Mesenchymal stem cell (in vitro differentiated cells and primary cell): ENCODE measurements around the gene CAMK1.

Source experiments
- DNase-seq: peaks from one replicate; pipeline ENCODE4 v3.0.0-alpha.2; 2013
- H2AFZ ChIP-seq: one replicate; pipeline ENCODE4 v1.6.1; 2013; ENCODE audit warnings: low read depth, mild to moderate bottlenecking, control low read depth, inconsistent platforms, low read length, moderate library complexity
- H2AK5ac ChIP-seq: 2 replicates; pipeline ENCODE4 v1.6.1; 2013; ENCODE audit warnings: low read length, moderate library complexity, mild to moderate bottlenecking, inconsistent platforms; ENCODE audit not compliant: severe bottlenecking
- H2BK120ac ChIP-seq: one replicate; pipeline ENCODE4 v1.6.1; 2013; ENCODE audit warnings: low read depth, mild to moderate bottlenecking, inconsistent platforms, low read length, moderate library complexity
- H2BK12ac ChIP-seq, 2 experiments: one replicate each; pipeline ENCODE4 v1.6.1; 2013; ENCODE audit warnings: inconsistent platforms in 2 of 2, low read length in 2 of 2, mild to moderate bottlenecking in 2 of 2, moderate library complexity in 2 of 2, control low read depth in 1 of 2
- H2BK15ac ChIP-seq: one replicate; pipeline ENCODE4 v1.6.1; 2013; ENCODE audit warnings: mild to moderate bottlenecking, low read depth, inconsistent platforms; ENCODE audit not compliant: poor library complexity, severe bottlenecking
- H2BK5ac ChIP-seq: 2 replicates; pipeline ENCODE4 v1.6.1; 2013; ENCODE audit warnings: low read depth, mild to moderate bottlenecking, low read length, control low read depth, inconsistent platforms; ENCODE audit not compliant: poor library complexity, severe bottlenecking
- H3K14ac ChIP-seq, 2 experiments: one replicate each; pipeline ENCODE4 v1.6.1; 2013; ENCODE audit warnings: inconsistent platforms in 2 of 2, low read length in 2 of 2, control low read depth in 1 of 2, mild to moderate bottlenecking in 1 of 2, moderate library complexity in 1 of 2
- H3K18ac ChIP-seq, 2 experiments: one replicate each; pipeline ENCODE4 v1.6.1; 2013; ENCODE audit warnings: inconsistent platforms in 2 of 2, low read length in 2 of 2, control low read depth in 1 of 2, low read depth in 1 of 2, mild to moderate bottlenecking in 1 of 2
- H3K23ac ChIP-seq, 2 experiments: one replicate each; pipeline ENCODE4 v1.6.1; 2013; ENCODE audit warnings: inconsistent platforms in 2 of 2, low read length in 2 of 2, mild to moderate bottlenecking in 2 of 2, moderate library complexity in 2 of 2, control low read depth in 1 of 2
- H3K27ac ChIP-seq: 2 replicates; pipeline ENCODE4 v1.5.1; 2013; ENCODE audit warnings: mild to moderate bottlenecking, moderate library complexity, low read length, control low read depth, inconsistent platforms; ENCODE audit not compliant: poor library complexity, severe bottlenecking
- H3K27me3 ChIP-seq, 2 experiments: 2 replicates each; pipeline versions ENCODE4 v1.6.1 to v1.7.0; 2013; ENCODE audit warnings: low read length in 2 of 2, mild to moderate bottlenecking in 2 of 2, moderate library complexity in 2 of 2, control low read depth in 1 of 2, inconsistent platforms in 1 of 2; ENCODE audit not compliant: control insufficient read depth in 1 of 2, insufficient read depth in 1 of 2
- H3K36me3 ChIP-seq, 2 experiments: 2 replicates each; pipeline versions ENCODE4 v1.6.1 to v1.7.0; 2013; ENCODE audit warnings: low read length in 2 of 2, control low read depth in 1 of 2, inconsistent platforms in 1 of 2, low read depth in 1 of 2, mild to moderate bottlenecking in 1 of 2; ENCODE audit not compliant: insufficient read depth in 2 of 2, control insufficient read depth in 1 of 2
- H3K4ac ChIP-seq, 2 experiments: one replicate each; pipeline ENCODE4 v1.6.1; 2013; ENCODE audit warnings: inconsistent platforms in 2 of 2, low read length in 2 of 2, mild to moderate bottlenecking in 2 of 2, moderate library complexity in 2 of 2, control low read depth in 1 of 2, low read depth in 1 of 2
- H3K4me1 ChIP-seq: 2 replicates; pipeline ENCODE4 v1.6.1; 2013; ENCODE audit warnings: low read depth, low read length, control low read depth; ENCODE audit not compliant: control insufficient read depth, insufficient read depth
- H3K4me2 ChIP-seq: 2 replicates; pipeline ENCODE4 v1.6.1; 2013; ENCODE audit warnings: low read length, mild to moderate bottlenecking, inconsistent platforms; ENCODE audit not compliant: poor library complexity, severe bottlenecking
- H3K4me3 ChIP-seq, 2 experiments: 2 replicates each; pipeline versions ENCODE4 v1.5.1 to v1.7.0; 2013; ENCODE audit warnings: low read length in 2 of 2, mild to moderate bottlenecking in 2 of 2, control low read depth in 1 of 2, low read depth in 1 of 2; ENCODE audit not compliant: insufficient read depth in 1 of 2
- H3K79me1 ChIP-seq: replicated peaks from 2 replicates; pipeline ENCODE4 v1.6.1; 2013; ENCODE audit warnings: mild to moderate bottlenecking, control low read depth, low read length, inconsistent platforms; ENCODE audit not compliant: poor library complexity, severe bottlenecking
- H3K9ac ChIP-seq: 2 replicates; pipeline ENCODE4 v1.7.0; 2013; ENCODE audit warnings: mild to moderate bottlenecking, low read length, moderate library complexity
- H3K9me3 ChIP-seq: 2 replicates; pipeline ENCODE4 v1.7.0; 2013; ENCODE audit warnings: mild to moderate bottlenecking, low read length; ENCODE audit not compliant: control insufficient read depth
- H4K8ac ChIP-seq: one replicate; pipeline ENCODE4 v1.6.1; 2013; ENCODE audit warnings: inconsistent platforms, mild to moderate bottlenecking, low read length, moderate library complexity
- H4K91ac ChIP-seq: one replicate; pipeline ENCODE4 v1.6.1; 2013; ENCODE audit warnings: mild to moderate bottlenecking, low read length, inconsistent platforms
- WGBS: methylation state at CpG from one replicate; pipeline ENCODE4 v1.1.7; 2013; ENCODE audit warnings: mixed read lengths; 5-methylcytosine and 5-hydroxymethylcytosine counted together

Gene CAMK1

GRCh38 chr3:9732080-9732739, 37.5 kb downstream of the CAMK1 start:
- Histone ChIP-seq H3K4me3 (peak overlapping the region; percentile 88), H2AFZ (peak overlapping the region; percentile 62), H4K8ac (peak overlapping the region; percentile 27), H2BK120ac (no peak overlapping the region), H2BK5ac (no peak overlapping the region), H3K36me3 (peaks cover 23 to 30% of the 10 kb centered on the region in 2 experiments), H2AK5ac (no peak overlapping the region), H3K79me1 (peaks cover 9% of the 10 kb centered on the region), H3K9me3 (no peaks in the 10 kb centered on the region), H4K91ac (peak overlapping the region; percentile 74), H3K14ac (no peak overlapping the region), H3K27me3 (peaks cover 0 to 6% of the 10 kb centered on the region in 2 experiments), H3K4me2 (peak overlapping the region; percentile 81), H3K4ac (peak overlapping the region; percentile 13 to 22), H3K9ac (peak overlapping the region; percentile 100), H3K27ac (no peak overlapping the region), H3K18ac (no peak overlapping the region), H3K23ac (no peak overlapping the region), H2BK12ac (no peak overlapping the region), H2BK15ac (peak overlapping the region; percentile 41), H3K4me1 (peaks cover 14% of the 10 kb centered on the region)
- 7% methylated on average over 41 of the region's 41 CpGs for WGBS
- DNase-seq = peak; percentile 46

GRCh38 chr3:9731206-9732079, 38.3 kb downstream of the CAMK1 start, which contains the start of gene BRPF1:
Gene BRPF1 (plus strand): TSS chr3:9731735. CDS start chr3:9734141, 2,406 bp downstream.
- H3K23ac ChIP-seq = no peak within 1 kb of the TSS
- H3K4me3 ChIP-seq = peak within 1 kb of the TSS; percentile 88 to 92
- peak within 1 kb of the TSS; percentile 100 for H3K9ac ChIP-seq
- peak within 1 kb of the TSS; percentile 90 for H4K8ac ChIP-seq
- H3K4me2 ChIP-seq = peak within 1 kb of the TSS; percentile 81
- peak within 1 kb of the TSS; percentile 100 for H2BK5ac ChIP-seq
- no peak within 1 kb of the TSS for H3K14ac ChIP-seq
- peaks cover 14% of the 10 kb centered on the region for H3K4me1 ChIP-seq
- H3K79me1 ChIP-seq = peaks cover 5% of the 10 kb centered on the region
- H3K4ac ChIP-seq = peak within 1 kb of the TSS; percentile 77 to 84
- peak within 1 kb of the TSS; percentile 98 for H2BK120ac ChIP-seq
- DNase-seq = peak; percentile 99
- H2BK15ac ChIP-seq = peak within 1 kb of the TSS; percentile 60
- no peak within 1 kb of the TSS for H2AK5ac ChIP-seq
- under 1% methylated on average over 48 of the region's 88 CpGs for WGBS
- H3K27me3 ChIP-seq = peaks cover 0 to 13% of the 10 kb centered on the region in 2 experiments
- peak within 1 kb of the TSS in 1 of 2 experiments; percentile 74 for H2BK12ac ChIP-seq
- H3K9me3 ChIP-seq = no peaks in the 10 kb centered on the region
- peak within 1 kb of the TSS; percentile 74 for H4K91ac ChIP-seq
- H3K36me3 ChIP-seq = peaks cover 18 to 23% of the 10 kb centered on the region in 2 experiments
- H3K18ac ChIP-seq = peak within 1 kb of the TSS; percentile 83 to 98
- H2AFZ ChIP-seq = peak within 1 kb of the TSS; percentile 90
- peak within 1 kb of the TSS; percentile 99 for H3K27ac ChIP-seq

GRCh38 chr3:9730657-9731205, 39.0 kb downstream of the CAMK1 start:
- H4K91ac ChIP-seq = no peak overlapping the region
- peaks cover 0 to 20% of the 10 kb centered on the region in 2 experiments for H3K27me3 ChIP-seq
- no peak overlapping the region for H3K14ac ChIP-seq
- peak overlapping the region; percentile 90 for H4K8ac ChIP-seq
- H3K18ac ChIP-seq = peak overlapping the region in 1 of 2 experiments; percentile 18
- peaks cover 13 to 18% of the 10 kb centered on the region in 2 experiments for H3K36me3 ChIP-seq
- no peak overlapping the region for H2BK15ac ChIP-seq
- no peak overlapping the region for H2BK120ac ChIP-seq
- H3K79me1 ChIP-seq = peaks cover 2% of the 10 kb centered on the region
- DNase-seq = no peak
- peak overlapping the region; percentile 87 for H3K9ac ChIP-seq
- H2AK5ac ChIP-seq = no peak overlapping the region
- H2BK12ac ChIP-seq = peak overlapping the region in 1 of 2 experiments; percentile 74
- peak overlapping the region; percentile 48 to 92 for H3K4me3 ChIP-seq
- no peak overlapping the region for H3K23ac ChIP-seq
- H3K4ac ChIP-seq = no peak overlapping the region
- H2BK5ac ChIP-seq = peak overlapping the region; percentile 35
- H3K4me1 ChIP-seq = peaks cover 14% of the 10 kb centered on the region
- H3K9me3 ChIP-seq = no peaks in the 10 kb centered on the region
- peak overlapping the region; percentile 81 for H3K4me2 ChIP-seq
- H2AFZ ChIP-seq = peak overlapping the region; percentile 90
- WGBS = 1% methylated on average over 16 of the region's 17 CpGs
- peak overlapping the region; percentile 86 for H3K27ac ChIP-seq
